ENCODE data around the gene CCDC157.

DNA sequence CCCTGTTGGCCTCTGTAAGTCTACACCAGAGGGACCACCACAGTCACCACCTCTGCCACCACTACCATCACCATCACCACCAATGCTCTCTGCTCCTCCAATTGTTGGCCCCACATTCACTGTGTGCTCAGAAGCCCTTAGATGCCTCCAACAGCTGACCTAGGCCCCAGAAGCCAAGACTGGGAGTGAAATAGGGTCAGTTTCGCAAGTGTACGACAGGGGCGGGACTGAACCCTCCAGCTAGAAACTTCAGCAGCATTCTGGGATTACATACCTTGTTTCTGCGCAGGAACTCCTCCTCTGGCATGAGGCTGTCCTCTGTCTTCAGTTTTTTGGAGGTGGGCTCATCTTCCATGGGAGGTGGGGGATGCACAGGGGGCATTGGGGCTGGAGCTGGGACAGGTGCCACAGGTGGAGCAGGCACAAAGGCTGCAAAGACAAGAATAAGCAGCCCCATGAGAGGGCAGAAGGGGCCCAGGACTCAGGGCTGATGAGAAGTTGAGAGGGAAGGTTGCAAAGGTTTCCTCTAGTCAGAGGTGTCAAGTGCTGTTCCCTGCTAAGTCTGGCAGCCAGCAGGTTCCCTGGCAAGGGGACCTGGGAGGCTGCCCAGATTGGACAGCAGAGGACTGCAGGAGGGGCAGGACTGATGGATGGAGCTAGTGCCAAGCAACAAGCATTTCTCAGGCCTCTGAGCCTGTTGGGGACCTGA, 19.9 kb upstream of the CCDC157 start:
- no peak for TF ChIP-seq EZH2 (IDR thresholded peaks at IDR 0.05; ENCODE audit: borderline replicate concordance, low read length)
- TF ChIP-seq, protein P1, sequence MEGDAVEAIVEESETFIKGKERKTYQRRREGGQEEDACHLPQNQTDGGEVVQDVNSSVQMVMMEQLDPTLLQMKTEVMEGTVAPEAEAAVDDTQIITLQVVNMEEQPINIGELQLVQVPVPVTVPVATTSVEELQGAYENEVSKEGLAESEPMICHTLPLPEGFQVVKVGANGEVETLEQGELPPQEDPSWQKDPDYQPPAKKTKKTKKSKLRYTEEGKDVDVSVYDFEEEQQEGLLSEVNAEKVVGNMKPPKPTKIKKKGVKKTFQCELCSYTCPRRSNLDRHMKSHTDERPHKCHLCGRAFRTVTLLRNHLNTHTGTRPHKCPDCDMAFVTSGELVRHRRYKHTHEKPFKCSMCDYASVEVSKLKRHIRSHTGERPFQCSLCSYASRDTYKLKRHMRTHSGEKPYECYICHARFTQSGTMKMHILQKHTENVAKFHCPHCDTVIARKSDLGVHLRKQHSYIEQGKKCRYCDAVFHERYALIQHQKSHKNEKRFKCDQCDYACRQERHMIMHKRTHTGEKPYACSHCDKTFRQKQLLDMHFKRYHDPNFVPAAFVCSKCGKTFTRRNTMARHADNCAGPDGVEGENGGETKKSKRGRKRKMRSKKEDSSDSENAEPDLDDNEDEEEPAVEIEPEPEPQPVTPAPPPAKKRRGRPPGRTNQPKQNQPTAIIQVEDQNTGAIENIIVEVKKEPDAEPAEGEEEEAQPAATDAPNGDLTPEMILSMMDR (IDR thresholded peaks at IDR 0.05; ENCODE audit: low read length) = no peak
